ENCODE measurements around the gene ANLN.
A peak's percentile ranks its signal among the peaks of the same experiment; 100 is the strongest.
"Not testable (repeated sequence)": the region's sequence is repeated elsewhere in the genome, so short reads cannot be mapped to it uniquely, and the experiment has no call there.

The ANLN gene

GRCh38 chr7:36379831-36380504 lies 9.7 kb upstream of the ANLN start:
- no peak for DNase-seq

GRCh38 chr7:36381056-36381455 lies 8.6 kb upstream of the ANLN start:
- no peak for DNase-seq

GRCh38 chr7:36383284-36383683 lies 6.4 kb upstream of the ANLN start:
- DNase-seq, result not testable (repeated sequence)

- DNase-seq, result not testable (repeated sequence)
Measured at GRCh38 chr7:36385646-36386045, 4.0 kb upstream of the ANLN start.

GRCh38 chr7:36387435-36388231 lies 2.0 kb upstream of the ANLN start:
- peak in 1 of 2 experiments; percentile 40 for DNase-seq

- no peak for DNase-seq
Measured at GRCh38 chr7:36388423-36388822, 1.2 kb upstream of the ANLN start.

GRCh38 chr7:36390199-36391090 lies 783 bp downstream of the ANLN start:
- peak; percentile 47 to 81 for DNase-seq

- peak in 1 of 2 experiments; percentile 73 for DNase-seq
Measured at GRCh38 chr7:36391436-36392198, 2.0 kb downstream of the ANLN start.

- DNase-seq, result no peak
Measured at GRCh38 chr7:36393826-36394225, 4.2 kb downstream of the ANLN start.

- no peak for DNase-seq
Measured at GRCh38 chr7:36395171-36395894, 5.7 kb downstream of the ANLN start.

GRCh38 chr7:36396150-36396549 lies 6.5 kb downstream of the ANLN start:
- no peak for DNase-seq

- no peak for DNase-seq
Measured at GRCh38 chr7:36400036-36400435, 10.4 kb downstream of the ANLN start.

GRCh38 chr7:36400606-36401005 lies 10.9 kb downstream of the ANLN start:
- no peak for DNase-seq

- no peak for DNase-seq
Measured at GRCh38 chr7:36403452-36403851, 13.8 kb downstream of the ANLN start.

GRCh38 chr7:36404639-36405408 lies 15.2 kb downstream of the ANLN start:
- no peak for DNase-seq

GRCh38 chr7:36405409-36405803 lies 15.7 kb downstream of the ANLN start:
- DNase-seq, result no peak

- DNase-seq, result no peak
Measured at GRCh38 chr7:36406156-36406555, 16.5 kb downstream of the ANLN start.

GRCh38 chr7:36407636-36408550 lies 18.2 kb downstream of the ANLN start:
- no peak for DNase-seq

GRCh38 chr7:36408589-36408988 lies 18.9 kb downstream of the ANLN start:
- no peak for DNase-seq

- no peak for DNase-seq
Measured at GRCh38 chr7:36409180-36409579, 19.5 kb downstream of the ANLN start.

All from SW 1271 (cell line).